HEK293 (cell line): Measurements from ENCODE around the gene SCGB3A1.

ENCODE experiments used
- CTCF ChIA-PET: fragments of 350-600 bp; formaldehyde crosslinking; extraction: SDS; loops from one replicate; lab custom pipeline; 2021; ENCODE audit warnings: antibody characterized with exemption; lab: Yijun Ruan, JAX
- POLR2A ChIA-PET: fragments of 300-600 bp; formaldehyde crosslinking; extraction: SDS; loops from one replicate; lab custom pipeline; 2020; ENCODE audit warnings: antibody characterized with exemption, inconsistent platforms; lab: Yijun Ruan, JAX
- H3K27ac ChIP-seq: fragments of 200-500 bp; sonication (Bioruptor generic); 2 replicates; pipeline ENCODE4 v1.5.1; 2014; ENCODE audit warnings: low read depth, low read length, control low read depth, inconsistent platforms; ENCODE audit errors: extremely low read depth
- H3K36me3 ChIP-seq, 2 experiments: fragments of 200-500 bp in 1 of 2; sonication (Bioruptor generic) in 1 of 2; 1 replicate in 1 of 2; 2 replicates in 1 of 2; pipeline ENCODE4 v1.5.1; 2014 to 2017; ENCODE audit warnings: inconsistent platforms in 2 of 2, low read length in 2 of 2; ENCODE audit not compliant: control insufficient read depth in 2 of 2, insufficient read depth in 1 of 2
- H3K4me1 ChIP-seq: fragments of 200-500 bp; sonication (Bioruptor generic); 2 replicates; pipeline ENCODE4 v1.5.1; 2014; ENCODE audit warnings: mild to moderate bottlenecking, low read length, inconsistent platforms; ENCODE audit not compliant: control insufficient read depth, insufficient read depth
- H3K4me3 ChIP-seq: 2 replicates; pipeline ENCODE4 v1.5.1; 2011; ENCODE audit warnings: low read depth, mild to moderate bottlenecking, control low read depth, low read length, moderate library complexity
- H3K9me3 ChIP-seq: fragments of 200-500 bp; sonication (Bioruptor generic); 2 replicates; pipeline ENCODE4 v1.5.1; 2014; ENCODE audit warnings: low read depth, low read length, inconsistent platforms; ENCODE audit not compliant: control insufficient read depth, insufficient read depth
- BCL11A ChIP-seq: fragments of 450-650 bp; formaldehyde crosslinking; IDR thresholded peaks from 2 replicates; pipeline ENCODE4 v1.5.1; 2016; ENCODE audit warnings: low read depth, missing biosample characterization, missing genetic modification characterization
- CTCF ChIP-seq: fragments of 450-650 bp; formaldehyde crosslinking; IDR thresholded peaks from 2 replicates; pipeline ENCODE4 v1.5.1; 2016; ENCODE audit warnings: missing biosample characterization, missing genetic modification characterization
- GLIS1 ChIP-seq: fragments of 450-650 bp; formaldehyde crosslinking; IDR thresholded peaks from 2 replicates; pipeline ENCODE4 v1.5.1; 2016; ENCODE audit warnings: missing biosample characterization, missing genetic modification characterization
- GLIS2 ChIP-seq: fragments of 450-650 bp; formaldehyde crosslinking; IDR thresholded peaks from 2 replicates; pipeline ENCODE4 v1.5.1; 2016; ENCODE audit warnings: missing biosample characterization, missing genetic modification characterization
- KLF10 ChIP-seq: fragments of 450-650 bp; IDR thresholded peaks from 2 replicates; pipeline ENCODE4 v1.5.1; 2018; ENCODE audit warnings: missing biosample characterization, mild to moderate bottlenecking, missing genetic modification characterization
- KLF17 ChIP-seq: fragments of 450-650 bp; formaldehyde crosslinking; IDR thresholded peaks from 2 replicates; pipeline ENCODE4 v1.5.1; 2016; ENCODE audit warnings: missing biosample characterization, missing genetic modification characterization
- SCRT1 ChIP-seq: fragments of 450-650 bp; formaldehyde crosslinking; IDR thresholded peaks from 2 replicates; pipeline ENCODE4 v1.5.1; 2016; ENCODE audit warnings: missing biosample characterization, missing genetic modification characterization, borderline replicate concordance
- SCRT2 ChIP-seq: fragments of 450-650 bp; formaldehyde crosslinking; IDR thresholded peaks from 2 replicates; pipeline ENCODE4 v1.5.1; 2016; ENCODE audit warnings: missing biosample characterization, missing genetic modification characterization
- ZBTB7A ChIP-seq: fragments of 450-650 bp; formaldehyde crosslinking; IDR thresholded peaks from 2 replicates; pipeline ENCODE4 v1.5.1; 2016; ENCODE audit warnings: low read depth, missing biosample characterization, missing genetic modification characterization
- ZBTB8A ChIP-seq: fragments of 450-650 bp; formaldehyde crosslinking; IDR thresholded peaks from 2 replicates; pipeline ENCODE4 v1.5.1; 2016; ENCODE audit warnings: missing biosample characterization, missing genetic modification characterization
- ZFP37 ChIP-seq: fragments of 450-650 bp; formaldehyde crosslinking; IDR thresholded peaks from 2 replicates; pipeline ENCODE4 v1.5.1; 2016; ENCODE audit warnings: missing biosample characterization, missing genetic modification characterization
- ZFP69B ChIP-seq: fragments of 450-650 bp; formaldehyde crosslinking; IDR thresholded peaks from 2 replicates; pipeline ENCODE4 v1.5.1; 2016; ENCODE audit warnings: missing biosample characterization, missing genetic modification characterization
- ZIC2 ChIP-seq: fragments of 450-650 bp; formaldehyde crosslinking; IDR thresholded peaks from 2 replicates; pipeline ENCODE4 v1.5.1; 2016; ENCODE audit warnings: missing biosample characterization, missing genetic modification characterization
- ZNF10 ChIP-seq: fragments of 450-650 bp; formaldehyde crosslinking; IDR thresholded peaks from 2 replicates; pipeline ENCODE4 v1.5.1; 2017; ENCODE audit warnings: missing biosample characterization, missing genetic modification characterization
- ZNF114 ChIP-seq: fragments of 450-650 bp; formaldehyde crosslinking; IDR thresholded peaks from 2 replicates; pipeline ENCODE4 v1.5.0; 2017; ENCODE audit warnings: missing biosample characterization, missing genetic modification characterization
- ZNF133 ChIP-seq: fragments of 450-650 bp; formaldehyde crosslinking; IDR thresholded peaks from 2 replicates; pipeline ENCODE4 v1.5.1; 2016; ENCODE audit warnings: missing biosample characterization, missing genetic modification characterization
- ZNF18 ChIP-seq: fragments of 450-650 bp; formaldehyde crosslinking; IDR thresholded peaks from 2 replicates; pipeline ENCODE4 v1.5.1; 2016; ENCODE audit warnings: missing biosample characterization, missing genetic modification characterization
- ZNF335 ChIP-seq: fragments of 450-650 bp; formaldehyde crosslinking; conservative IDR thresholded peaks from 2 replicates; pipeline ENCODE4 v1.5.1; 2016; ENCODE audit warnings: missing biosample characterization, missing genetic modification characterization
- ZNF423 ChIP-seq: fragments of 450-650 bp; formaldehyde crosslinking; IDR thresholded peaks from 2 replicates; pipeline ENCODE4 v1.5.1; 2016; ENCODE audit warnings: missing biosample characterization, missing genetic modification characterization
- ZNF433 ChIP-seq: fragments of 450-650 bp; formaldehyde crosslinking; IDR thresholded peaks from 2 replicates; pipeline ENCODE4 v1.5.1; 2016; ENCODE audit warnings: missing biosample characterization, missing genetic modification characterization, low read depth
- ZNF544 ChIP-seq: fragments of 450-650 bp; formaldehyde crosslinking; IDR thresholded peaks from 2 replicates; pipeline ENCODE4 v1.5.0; 2017; ENCODE audit warnings: missing biosample characterization, missing genetic modification characterization
- ZNF561 ChIP-seq: fragments of 450-650 bp; IDR thresholded peaks from 2 replicates; pipeline ENCODE4 v1.5.1; 2018; ENCODE audit warnings: missing biosample characterization, missing genetic modification characterization, borderline replicate concordance
- ZNF571 ChIP-seq: fragments of 450-650 bp; formaldehyde crosslinking; IDR thresholded peaks from 2 replicates; pipeline ENCODE4 v1.5.0; 2017; ENCODE audit warnings: missing biosample characterization, missing genetic modification characterization
- ZNF670 ChIP-seq: fragments of 450-650 bp; formaldehyde crosslinking; IDR thresholded peaks from 2 replicates; pipeline ENCODE4 v1.5.1; 2016; ENCODE audit warnings: missing biosample characterization, missing genetic modification characterization, low read depth
- ZNF692 ChIP-seq: fragments of 450-650 bp; formaldehyde crosslinking; IDR thresholded peaks from 2 replicates; pipeline ENCODE4 v1.5.1; 2016; ENCODE audit warnings: missing biosample characterization, missing genetic modification characterization
- ZNF76 ChIP-seq: fragments of 450-650 bp; formaldehyde crosslinking; IDR thresholded peaks from 2 replicates; pipeline ENCODE4; 2016; ENCODE audit warnings: low read depth, missing biosample characterization, missing genetic modification characterization, borderline replicate concordance
- ZNF768 ChIP-seq: fragments of 450-650 bp; formaldehyde crosslinking; IDR thresholded peaks from 2 replicates; pipeline ENCODE4 v1.5.1; 2018; ENCODE audit warnings: missing biosample characterization, mild to moderate bottlenecking, missing genetic modification characterization
- ZNF776 ChIP-seq: fragments of 450-650 bp; formaldehyde crosslinking; IDR thresholded peaks from 2 replicates; pipeline ENCODE4 v1.5.0; 2017; ENCODE audit warnings: missing biosample characterization, missing genetic modification characterization, borderline replicate concordance
- ZNF837 ChIP-seq: fragments of 450-650 bp; formaldehyde crosslinking; IDR thresholded peaks from 2 replicates; pipeline ENCODE4 v1.5.1; 2016; ENCODE audit warnings: missing biosample characterization, missing genetic modification characterization
- ZNF843 ChIP-seq: fragments of 450-650 bp; formaldehyde crosslinking; IDR thresholded peaks from 2 replicates; pipeline ENCODE4 v1.5.1; 2016; ENCODE audit warnings: missing biosample characterization, missing genetic modification characterization

SCGB3A1 gene

GRCh38 chr5:180618829-180619562 is 27.7 kb upstream of the SCGB3A1 start (continued):
- TF ChIP-seq CTCF (tag by site-specific recombination) (peak; percentile 74), ZNF692 (peak; percentile 58), ZBTB7A (tag by site-specific recombination) (no peak), ZNF114 (tag by site-specific recombination) (no peak), BCL11A (tag by site-specific recombination) (0 out of 2 replicates have a peak, but pooled peaks have one; percentile 42), ZNF433 (tag by site-specific recombination) (no peak), ZNF76 (no peak), KLF10 (tag by site-specific recombination) (0 out of 2 replicates have a peak, but pooled peaks have one; percentile 27), ZBTB8A (peak; percentile 98), ZIC2 (peak; percentile 68)

- no peaks in the 10 kb centered on the region for H3K9me3 ChIP-seq
- H3K4me1 ChIP-seq: no peaks in the 10 kb centered on the region; the same call in 1 of the 2 replicates
- CTCF ChIA-PET: interaction anchor here (0.5 to 1.5 kb wide), 22 partner anchors 9 to 1924 kb away, joined by 3 to 16 read pairs (median 3); no protein-coding TSS in a partner anchor
- POLR2A ChIA-PET: no interaction called here
- peak overlapping the region; percentile 78; the same call in 1 of the 2 replicates for H3K27ac ChIP-seq
- peak overlapping the region; percentile 46 for H3K4me3 ChIP-seq
- H3K36me3 ChIP-seq: peaks cover 0 to 22% of the 10 kb centered on the region in 2 experiments; a peak in 1 of 3 replicates
- TF ChIP-seq ZNF10 (no peak), ZFP69B (tag by site-specific recombination) (no peak), ZNF571 (tag by site-specific recombination) (no peak), ZBTB7A (tag by site-specific recombination) (no peak), ZNF561 (tag by site-specific recombination) (no peak), SCRT2 (tag by site-specific recombination) (peak; percentile 59), ZNF544 (tag by site-specific recombination) (no peak), ZFP37 (tag by site-specific recombination) (peak; percentile 46; the same call in 1 of the 2 replicates), GLIS1 (tag by site-specific recombination) (peak; percentile 29; the same call in 1 of the 2 replicates), ZNF18 (tag by site-specific recombination) (no peak), ZIC2 (peak; percentile 83), ZNF670 (tag by site-specific recombination) (no peak), ZNF335 (tag by site-specific recombination) (peak; percentile 96), SCRT1 (tag by site-specific recombination) (no peak), ZNF133 (tag by site-specific recombination) (no peak), ZNF776 (no peak), ZNF837 (tag by site-specific recombination) (no peak), GLIS2 (peak; percentile 56), ZNF768 (tag by site-specific recombination) (no peak), KLF17 (tag by site-specific recombination) (no peak), ZNF843 (tag by site-specific recombination) (no peak), ZNF423 (peak; percentile 86)
These were observed 27.2 kb upstream of the SCGB3A1 start for GRCh38 chr5:180618487-180618828.
